Measurements from ENCODE around the gene LYZL1. TPM values are rescaled to one million over a fixed set of nuclear protein-coding genes. Genes with fewer than 3 reads are reported as not detected.
"Not testable (repeated sequence)": the region's sequence is repeated elsewhere in the genome, so short reads cannot be mapped to it uniquely, and the experiment has no call there.

The LYZL1 gene
- total and polyA plus RNA-seq, 2 donors (not counting 1 experiment from before 2014, with no cell fraction given), result not detected

GRCh38 chr10:29306688-29307087, 17.8 kb downstream of the LYZL1 start:
- no peaks in the 10 kb centered on the region for H3K9me3 ChIP-seq (ENCODE audit: control insufficient read depth, insufficient read depth, low read depth, low read length)
- no peaks in the 10 kb centered on the region for H3K79me2 ChIP-seq (ENCODE audit: control insufficient read depth, insufficient read depth, low read length)
- no peaks in the 10 kb centered on the region for H4K20me1 ChIP-seq (ENCODE audit: control insufficient read depth, extremely low read depth, insufficient read depth, low read length)
- H3K27ac ChIP-seq (ENCODE audit: insufficient read depth, low read length), result no peak overlapping the region
- H3K4me3 ChIP-seq (replicated peaks in 1 of 4; ENCODE audit: control extremely low read depth in 1 of 4, insufficient read depth in 1 of 4, low read depth in 3 of 4, low read length in 4 of 4), result no peak overlapping the region
- no peaks in the 10 kb centered on the region for H3K4me1 ChIP-seq (ENCODE audit: control insufficient read depth, extremely low read depth, insufficient read depth, low read length)
- TF ChIP-seq, protein P1, sequence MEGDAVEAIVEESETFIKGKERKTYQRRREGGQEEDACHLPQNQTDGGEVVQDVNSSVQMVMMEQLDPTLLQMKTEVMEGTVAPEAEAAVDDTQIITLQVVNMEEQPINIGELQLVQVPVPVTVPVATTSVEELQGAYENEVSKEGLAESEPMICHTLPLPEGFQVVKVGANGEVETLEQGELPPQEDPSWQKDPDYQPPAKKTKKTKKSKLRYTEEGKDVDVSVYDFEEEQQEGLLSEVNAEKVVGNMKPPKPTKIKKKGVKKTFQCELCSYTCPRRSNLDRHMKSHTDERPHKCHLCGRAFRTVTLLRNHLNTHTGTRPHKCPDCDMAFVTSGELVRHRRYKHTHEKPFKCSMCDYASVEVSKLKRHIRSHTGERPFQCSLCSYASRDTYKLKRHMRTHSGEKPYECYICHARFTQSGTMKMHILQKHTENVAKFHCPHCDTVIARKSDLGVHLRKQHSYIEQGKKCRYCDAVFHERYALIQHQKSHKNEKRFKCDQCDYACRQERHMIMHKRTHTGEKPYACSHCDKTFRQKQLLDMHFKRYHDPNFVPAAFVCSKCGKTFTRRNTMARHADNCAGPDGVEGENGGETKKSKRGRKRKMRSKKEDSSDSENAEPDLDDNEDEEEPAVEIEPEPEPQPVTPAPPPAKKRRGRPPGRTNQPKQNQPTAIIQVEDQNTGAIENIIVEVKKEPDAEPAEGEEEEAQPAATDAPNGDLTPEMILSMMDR (conservative IDR thresholded peaks at IDR 0.05 in 1 of 2, IDR thresholded peaks at IDR 0.05 in 1 of 2; ENCODE audit: low read depth in 1 of 2, low read length in 2 of 2), result no peak
- no peak for TF ChIP-seq EZH2 (IDR thresholded peaks at IDR 0.05; ENCODE audit: low read length, missing control alignments)
- H2AFZ ChIP-seq (ENCODE audit: low read length), result no peak overlapping the region
- peaks cover 2% of the 10 kb centered on the region for H3K27me3 ChIP-seq (ENCODE audit: control insufficient read depth, insufficient read depth, low read length)
- H3K36me3 ChIP-seq (ENCODE audit: control insufficient read depth, insufficient read depth, low read length), result no peaks in the 10 kb centered on the region
- H3K4me2 ChIP-seq (ENCODE audit: extremely low read depth, insufficient read depth, low read length), result no peak overlapping the region
- H3K9ac ChIP-seq (ENCODE audit: insufficient read depth, low read length), result no peak overlapping the region
- no peak for DNase-seq (ENCODE audit: low read depth in 2 of 2)

DNA sequence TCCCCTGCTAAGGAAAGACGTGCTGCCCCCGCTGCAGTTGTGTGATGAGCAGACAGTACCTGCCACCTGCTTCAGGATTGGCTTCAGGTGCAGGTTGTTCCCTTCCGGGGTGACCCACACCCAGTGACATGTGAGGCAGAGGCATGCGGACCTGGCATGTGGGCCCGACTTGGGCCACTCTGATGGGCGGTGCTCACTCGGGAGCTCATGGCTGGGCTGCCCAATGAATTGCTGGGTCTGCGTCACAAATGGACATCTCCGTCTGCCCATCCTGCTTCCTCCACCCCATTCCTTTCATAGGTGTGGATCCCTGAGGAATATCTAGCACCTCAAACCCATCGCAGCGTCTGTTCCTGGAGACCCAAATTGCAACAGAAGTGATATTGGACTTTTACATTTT, 19.3 kb downstream of the LYZL1 start:
- H3K4me1 ChIP-seq (ENCODE audit: control insufficient read depth, extremely low read depth, insufficient read depth, low read length); DNase-seq (ENCODE audit: low read depth in 2 of 2); H3K36me3 ChIP-seq (ENCODE audit: control insufficient read depth, insufficient read depth, low read length); H3K9me3 ChIP-seq (ENCODE audit: control insufficient read depth, insufficient read depth, low read depth, low read length); H3K4me3 ChIP-seq (replicated peaks in 1 of 4; ENCODE audit: control extremely low read depth in 1 of 4, insufficient read depth in 1 of 4, low read depth in 3 of 4, low read length in 4 of 4); H3K9ac ChIP-seq (ENCODE audit: insufficient read depth, low read length); H3K79me2 ChIP-seq (ENCODE audit: control insufficient read depth, insufficient read depth, low read length); H3K27ac ChIP-seq (ENCODE audit: insufficient read depth, low read length); H4K20me1 ChIP-seq (ENCODE audit: control insufficient read depth, extremely low read depth, insufficient read depth, low read length); H2AFZ ChIP-seq (ENCODE audit: low read length); H3K4me2 ChIP-seq (ENCODE audit: extremely low read depth, insufficient read depth, low read length); H3K27me3 ChIP-seq (ENCODE audit: control insufficient read depth, insufficient read depth, low read length): not testable (repeated sequence)

DNA sequence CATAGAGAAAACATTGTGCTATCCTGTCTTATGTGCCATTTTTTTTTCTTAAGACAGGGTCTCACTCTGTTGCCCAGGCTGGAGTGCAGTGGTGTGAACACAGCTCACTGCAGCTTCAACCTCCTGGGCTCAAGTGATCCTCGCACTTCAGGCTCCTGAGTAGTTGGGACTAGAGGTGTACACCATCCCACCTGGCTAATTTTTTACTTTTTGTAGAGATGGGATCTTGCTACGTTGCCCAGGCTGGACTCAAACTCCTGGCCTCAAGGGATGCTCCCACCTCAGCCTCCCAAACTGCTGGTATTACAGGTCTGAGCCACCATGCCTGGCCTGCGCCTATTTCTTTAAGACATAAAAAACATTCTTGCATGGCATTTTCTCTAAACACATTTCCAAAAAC, 20.6 kb downstream of the LYZL1 start:
- no peak for DNase-seq (ENCODE audit: low read depth in 2 of 2)
- Histone ChIP-seq H3K36me3 (ENCODE audit: control insufficient read depth, insufficient read depth, low read length) (no peaks in the 10 kb centered on the region), H3K4me3 (replicated peaks in 1 of 4; ENCODE audit: control extremely low read depth in 1 of 4, insufficient read depth in 1 of 4, low read depth in 3 of 4, low read length in 4 of 4) (no peak overlapping the region), H3K4me1 (ENCODE audit: control insufficient read depth, extremely low read depth, insufficient read depth, low read length) (no peaks in the 10 kb centered on the region), H3K4me2 (ENCODE audit: extremely low read depth, insufficient read depth, low read length) (no peak overlapping the region), H2AFZ (ENCODE audit: low read length) (no peak overlapping the region), H3K27me3 (ENCODE audit: control insufficient read depth, insufficient read depth, low read length) (no peaks in the 10 kb centered on the region), H3K27ac (ENCODE audit: insufficient read depth, low read length) (no peak overlapping the region), H3K9me3 (ENCODE audit: control insufficient read depth, insufficient read depth, low read depth, low read length) (no peaks in the 10 kb centered on the region), H3K9ac (ENCODE audit: insufficient read depth, low read length) (no peak overlapping the region), H3K79me2 (ENCODE audit: control insufficient read depth, insufficient read depth, low read length) (no peaks in the 10 kb centered on the region), H4K20me1 (ENCODE audit: control insufficient read depth, extremely low read depth, insufficient read depth, low read length) (no peaks in the 10 kb centered on the region)
- no peak for TF ChIP-seq EZH2 (IDR thresholded peaks at IDR 0.05; ENCODE audit: low read length, missing control alignments)
- TF ChIP-seq, protein P1 (conservative IDR thresholded peaks at IDR 0.05 in 1 of 2, IDR thresholded peaks at IDR 0.05 in 1 of 2; ENCODE audit: low read depth in 1 of 2, low read length in 2 of 2), result no peak

GRCh38 chr10:29310463-29310862, 21.6 kb downstream of the LYZL1 start:
- H3K27ac ChIP-seq (ENCODE audit: insufficient read depth, low read length); H3K79me2 ChIP-seq (ENCODE audit: control insufficient read depth, insufficient read depth, low read length); DNase-seq (ENCODE audit: low read depth in 2 of 2); H4K20me1 ChIP-seq (ENCODE audit: control insufficient read depth, extremely low read depth, insufficient read depth, low read length); H3K9me3 ChIP-seq (ENCODE audit: control insufficient read depth, insufficient read depth, low read depth, low read length); H3K4me3 ChIP-seq (replicated peaks in 1 of 4; ENCODE audit: control extremely low read depth in 1 of 4, insufficient read depth in 1 of 4, low read depth in 3 of 4, low read length in 4 of 4); H3K9ac ChIP-seq (ENCODE audit: insufficient read depth, low read length); H3K36me3 ChIP-seq (ENCODE audit: control insufficient read depth, insufficient read depth, low read length); H3K4me1 ChIP-seq (ENCODE audit: control insufficient read depth, extremely low read depth, insufficient read depth, low read length); H2AFZ ChIP-seq (ENCODE audit: low read length); H3K4me2 ChIP-seq (ENCODE audit: extremely low read depth, insufficient read depth, low read length); H3K27me3 ChIP-seq (ENCODE audit: control insufficient read depth, insufficient read depth, low read length): not testable (repeated sequence)
